ENCODE data around the gene PLCXD3.

- TF ChIP-seq POLR2A (IDR thresholded peaks at IDR 0.05; ENCODE audit: low read depth, low read length), result no peak
- 0 out of 2 replicates have a peak, but pooled peaks have one; percentile 15 for TF ChIP-seq CTCF (conservative IDR thresholded peaks at IDR 0.05; ENCODE audit: low read depth, low read length)
- TF ChIP-seq FOS (IDR thresholded peaks at IDR 0.05; ENCODE audit: low read depth, low read length), result no peak
Observed at GRCh38 chr5:41338136-41338675, 172.2 kb downstream of the PLCXD3 start.

Measured in IMR-90 (cell line).